Measurements from ENCODE around the gene OTUB2. TPM values are rescaled to one million over a fixed set of nuclear protein-coding genes. Genes with fewer than 3 reads are reported as not detected.
A peak's percentile ranks its signal among the peaks of the same experiment; 100 is the strongest.

OTUB2 gene
- total RNA-seq, 2 experiments from 2014 or later, result 0.25 to 0.29 TPM

- ChIA-PET POLR2A (interaction anchor here (0.8 to 12.3 kb wide), 12 partner anchors 10 to 50 kb away, joined by 3 to 180 read pairs (median 5); no protein-coding TSS in a partner anchor), CTCF (interaction anchor here (0.6 to 13.6 kb wide), 11 partner anchors 8 to 39 kb away, joined by 3 to 290 read pairs (median 4); no protein-coding TSS in a partner anchor)
- peak overlapping the region; percentile 40 for H3K4me3 Mint-ChIP-seq
- peaks cover 28% of the 10 kb centered on the region for H3K9me3 Mint-ChIP-seq
- peaks cover 63% of the 10 kb centered on the region for H3K4me1 Mint-ChIP-seq (ENCODE audit: low read depth)
- intact Hi-C loops (cut with micrococcal nuclease), result loop anchor here (2.0 to 5.0 kb wide), 2 partner anchors 18 to 36 kb away; no protein-coding TSS in a partner anchor
- H3K27me3 Mint-ChIP-seq, result no peaks in the 10 kb centered on the region
- TF ChIP-seq CTCF (IDR thresholded peaks at IDR 0.05), result no peak
- DNase-seq (no peak), ATAC-seq (peak; percentile 27)
- peaks cover 37% of the 10 kb centered on the region for H3K36me3 Mint-ChIP-seq (ENCODE audit: low read depth)
- H3K27ac Mint-ChIP-seq, result peak overlapping the region; percentile 91
These were observed 47.4 kb upstream of the OTUB2 start for GRCh38 chr14:93978735-93979134.

GRCh38 chr14:93980456-93981201 is 45.5 kb upstream of the OTUB2 start:
- CTCF ChIA-PET, result interaction anchor here (1.0 to 5.2 kb wide), 7 partner anchors 10 to 156 kb away, joined by 3 to 44 read pairs (median 6); no protein-coding TSS in a partner anchor
- peaks cover 26% of the 10 kb centered on the region for H3K9me3 Mint-ChIP-seq
- H3K4me3 Mint-ChIP-seq, result no peak overlapping the region
- H3K27me3 Mint-ChIP-seq, result no peaks in the 10 kb centered on the region
- no peak for DNase-seq
- peak overlapping the region; percentile 91 for H3K27ac Mint-ChIP-seq
- no peak for ATAC-seq
- peaks cover 34% of the 10 kb centered on the region for H3K36me3 Mint-ChIP-seq (ENCODE audit: low read depth)
- POLR2A ChIA-PET, result interaction anchor here (0.6 to 2.8 kb wide), 3 partner anchors 10 to 12 kb away, joined by 3 to 13 read pairs (median 6); no protein-coding TSS in a partner anchor
- intact Hi-C loops (cut with micrococcal nuclease), result no loop called here
- TF ChIP-seq CTCF (IDR thresholded peaks at IDR 0.05), result no peak
- peaks cover 57% of the 10 kb centered on the region for H3K4me1 Mint-ChIP-seq (ENCODE audit: low read depth)

- TF ChIP-seq CTCF (IDR thresholded peaks at IDR 0.05), result no peak
- H3K4me3 Mint-ChIP-seq, result no peak overlapping the region
- ChIA-PET CTCF (interaction anchor here (1.0 to 5.2 kb wide), 8 partner anchors 10 to 155 kb away, joined by 3 to 44 read pairs (median 6); no protein-coding TSS in a partner anchor), POLR2A (interaction anchor here (0.7 to 2.5 kb wide), 3 partner anchors 10 to 23 kb away, joined by 3 to 13 read pairs (median 3); no protein-coding TSS in a partner anchor)
- ATAC-seq (no peak), DNase-seq (no peak)
- peaks cover 19% of the 10 kb centered on the region for H3K9me3 Mint-ChIP-seq
- H3K36me3 Mint-ChIP-seq (ENCODE audit: low read depth), result peaks cover 26% of the 10 kb centered on the region
- no peaks in the 10 kb centered on the region for H3K27me3 Mint-ChIP-seq
- H3K27ac Mint-ChIP-seq, result peak overlapping the region; percentile 5
- intact Hi-C loops (cut with micrococcal nuclease), result no loop called here
- H3K4me1 Mint-ChIP-seq (ENCODE audit: low read depth), result peaks cover 47% of the 10 kb centered on the region
These were observed 44.6 kb upstream of the OTUB2 start for GRCh38 chr14:93981316-93982229.

GRCh38 chr14:93982230-93983007 is 43.7 kb upstream of the OTUB2 start:
- H3K27me3 Mint-ChIP-seq, result peaks cover 2% of the 10 kb centered on the region
- ATAC-seq, result no peak
- intact Hi-C loops (cut with micrococcal nuclease), result no loop called here
- peaks cover 18% of the 10 kb centered on the region for H3K36me3 Mint-ChIP-seq (ENCODE audit: low read depth)
- no peak overlapping the region for H3K27ac Mint-ChIP-seq
- DNase-seq, result no peak
- TF ChIP-seq CTCF (IDR thresholded peaks at IDR 0.05), result no peak
- H3K9me3 Mint-ChIP-seq, result peaks cover 10% of the 10 kb centered on the region
- CTCF ChIA-PET, result interaction anchor here (0.5 to 5.2 kb wide), 9 partner anchors 9 to 154 kb away, joined by 3 to 44 read pairs (median 6); no protein-coding TSS in a partner anchor
- POLR2A ChIA-PET, result interaction anchor here (0.7 to 2.5 kb wide), 3 partner anchors 9 to 16 kb away, joined by 3 to 13 read pairs (median 3); no protein-coding TSS in a partner anchor
- peaks cover 39% of the 10 kb centered on the region for H3K4me1 Mint-ChIP-seq (ENCODE audit: low read depth)
- no peak overlapping the region for H3K4me3 Mint-ChIP-seq
